ENCODE results near the gene BCL7C.
A peak's percentile ranks its signal among the peaks of the same experiment; 100 is the strongest.

The BCL7C gene

GRCh38 chr16:30922420-30922959 is 28.6 kb upstream of the BCL7C start:
- DNase-seq, result peak; percentile 100

- peak; percentile 86 to 90 for DNase-seq
Measured at GRCh38 chr16:30921748-30922419, 28.0 kb upstream of the BCL7C start.

GRCh38 chr16:30921459-30921747 is 27.5 kb upstream of the BCL7C start:
- no peak for DNase-seq

GRCh38 chr16:30920891-30921290 is 27.0 kb upstream of the BCL7C start:
- DNase-seq, result no peak

- no peak for DNase-seq
Measured at GRCh38 chr16:30918614-30919013, 24.7 kb upstream of the BCL7C start.

- no peak for DNase-seq
Measured at GRCh38 chr16:30914830-30915229, 21.0 kb upstream of the BCL7C start.

GRCh38 chr16:30912794-30913412 is 19.0 kb upstream of the BCL7C start:
- no peak for DNase-seq

GRCh38 chr16:30910427-30911029 is 16.7 kb upstream of the BCL7C start:
- DNase-seq, result no peak

GRCh38 chr16:30907064-30907463 is 13.2 kb upstream of the BCL7C start:
- no peak for DNase-seq

GRCh38 chr16:30904114-30904780 is 10.4 kb upstream of the BCL7C start:
- peak in 1 of 2 donors; percentile 14 for DNase-seq

- peak in 1 of 2 donors; percentile 51 for DNase-seq
Measured at GRCh38 chr16:30903596-30903995, 9.7 kb upstream of the BCL7C start.

GRCh38 chr16:30903002-30903401 is 9.1 kb upstream of the BCL7C start:
- DNase-seq, result no peak

- DNase-seq, result peak; percentile 53 to 58
Measured at GRCh38 chr16:30902029-30902972, 8.4 kb upstream of the BCL7C start.

- DNase-seq, result no peak
Measured at GRCh38 chr16:30901201-30902028, 7.5 kb upstream of the BCL7C start.

- no peak for DNase-seq
Measured at GRCh38 chr16:30900588-30900987, 6.7 kb upstream of the BCL7C start.

- no peak for DNase-seq
Measured at GRCh38 chr16:30899794-30900193, 5.9 kb upstream of the BCL7C start.

- peak; percentile 80 to 81 for DNase-seq
Measured at GRCh38 chr16:30896889-30897733, 3.2 kb upstream of the BCL7C start.

GRCh38 chr16:30896261-30896888 is 2.5 kb upstream of the BCL7C start, which contains the start of gene CTF1:
CTF1 (plus strand) TSS chr16:30896614; CDS start chr16:30896644, 30 bp downstream.
- no peak for DNase-seq

GRCh38 chr16:30895627-30896260 is 1.9 kb upstream of the BCL7C start:
- no peak for DNase-seq
